ENCODE measurements around the gene TRAF1. TPM values are rescaled to one million over a fixed set of nuclear protein-coding genes. Genes with fewer than 3 reads are reported as not detected.
A peak's percentile ranks its signal among the peaks of the same experiment; 100 is the strongest.

Gene TRAF1
- total RNA-seq, 2 donors from 2014 or later = 1.5 to 3.1 TPM

- H3K4me3 ChIP-seq = no peak overlapping the region
- H3K4me1 ChIP-seq = peaks cover 2% of the 10 kb centered on the region
- no peaks in the 10 kb centered on the region for H3K9me3 ChIP-seq
- TF ChIP-seq CTCF (IDR thresholded peaks at IDR 0.05) = no peak
- no peak overlapping the region for H3K9ac ChIP-seq (ENCODE audit: low read depth in 2 of 2, low read length in 2 of 2)
- intact Hi-C loops (cut with DNase I) = loop anchor here (5.0 kb wide), 1 partner anchor 53 kb away; the partner anchor contains the start of gene TRAF1
- no peaks in the 10 kb centered on the region for H3K36me3 ChIP-seq
- peak; percentile 55 for DNase-seq
- H3K27me3 ChIP-seq = no peaks in the 10 kb centered on the region
- H3K27ac ChIP-seq = peak overlapping the region; percentile 96
Observed at GRCh38 chr9:120874226-120875194, 52.1 kb downstream of the TRAF1 start.

GRCh38 chr9:120873512-120873911, 53.1 kb downstream of the TRAF1 start:
- DNase-seq = no peak
- H3K4me1 ChIP-seq = peaks cover 3% of the 10 kb centered on the region
- no peak for TF ChIP-seq CTCF (IDR thresholded peaks at IDR 0.05)
- H3K4me3 ChIP-seq = no peak overlapping the region
- H3K9ac ChIP-seq (ENCODE audit: low read depth in 2 of 2, low read length in 2 of 2) = no peak overlapping the region
- H3K27me3 ChIP-seq = no peaks in the 10 kb centered on the region
- no peak overlapping the region for H3K27ac ChIP-seq
- no peaks in the 10 kb centered on the region for H3K36me3 ChIP-seq
- no peaks in the 10 kb centered on the region for H3K9me3 ChIP-seq
- intact Hi-C loops (cut with DNase I) = no loop called here

- no peak overlapping the region for H3K9ac ChIP-seq (ENCODE audit: low read depth in 2 of 2, low read length in 2 of 2)
- H3K9me3 ChIP-seq = no peaks in the 10 kb centered on the region
- no peaks in the 10 kb centered on the region for H3K27me3 ChIP-seq
- H3K27ac ChIP-seq = no peak overlapping the region
- peaks cover 9% of the 10 kb centered on the region for H3K4me1 ChIP-seq
- no peak overlapping the region for H3K4me3 ChIP-seq
- TF ChIP-seq CTCF (IDR thresholded peaks at IDR 0.05) = no peak
- no peaks in the 10 kb centered on the region for H3K36me3 ChIP-seq
- no peak for DNase-seq
- intact Hi-C loops (cut with DNase I) = no loop called here
Observed at GRCh38 chr9:120872791-120873502, 53.6 kb downstream of the TRAF1 start.

- TF ChIP-seq CTCF (IDR thresholded peaks at IDR 0.05) = no peak
- Histone ChIP-seq H3K4me1 (peaks cover 9% of the 10 kb centered on the region), H3K27me3 (no peaks in the 10 kb centered on the region), H3K9ac (ENCODE audit: low read depth in 2 of 2, low read length in 2 of 2) (no peak overlapping the region), H3K27ac (no peak overlapping the region), H3K4me3 (no peak overlapping the region), H3K9me3 (no peaks in the 10 kb centered on the region), H3K36me3 (no peaks in the 10 kb centered on the region)
- intact Hi-C loops (cut with DNase I) = no loop called here
- DNase-seq = no peak
Observed at GRCh38 chr9:120870206-120870605, 56.4 kb downstream of the TRAF1 start.

- no peak for TF ChIP-seq CTCF (IDR thresholded peaks at IDR 0.05)
- H3K9ac ChIP-seq (ENCODE audit: low read depth in 2 of 2, low read length in 2 of 2) = peak overlapping the region in 1 of 2 donors; percentile 79
- H3K4me3 ChIP-seq = no peak overlapping the region
- H3K9me3 ChIP-seq = no peaks in the 10 kb centered on the region
- intact Hi-C loops (cut with DNase I) = loop anchor here (5.0 kb wide), 1 partner anchor 68 kb away; no protein-coding TSS in a partner anchor
- H3K36me3 ChIP-seq = no peaks in the 10 kb centered on the region
- peak overlapping the region; percentile 67 for H3K27ac ChIP-seq
- no peak for DNase-seq
- no peaks in the 10 kb centered on the region for H3K27me3 ChIP-seq
- H3K4me1 ChIP-seq = peaks cover 9% of the 10 kb centered on the region
Observed at GRCh38 chr9:120869726-120870125, 56.9 kb downstream of the TRAF1 start.

Measured in colonic mucosa (tissue), 4 donors.